ENCODE measurements around the gene TMEM267.

Gene TMEM267

GRCh38 chr5:43400082-43400481, 83.6 kb downstream of the TMEM267 start:
- no peaks in the 10 kb centered on the region for H3K27me3 ChIP-seq
- TF ChIP-seq CTCF (IDR thresholded peaks at IDR 0.05): no peak
- no peaks in the 10 kb centered on the region for H3K36me3 ChIP-seq
- H3K4me1 ChIP-seq (ENCODE audit: control insufficient read depth in 1 of 2, insufficient read depth in 1 of 2, low read depth in 1 of 2, low read length in 1 of 2): peaks cover 5 to 13% of the 10 kb centered on the region in 2 experiments
- H3K4me3 ChIP-seq (ENCODE audit: low read depth in 1 of 2, low read length in 1 of 2): no peak overlapping the region
- no peaks in the 10 kb centered on the region for H3K9me3 ChIP-seq
- H3K27ac ChIP-seq: no peak overlapping the region

GRCh38 chr5:43396762-43397304, 86.8 kb downstream of the TMEM267 start:
- peak overlapping the region; percentile 52 to 58 for H3K4me3 ChIP-seq (ENCODE audit: low read depth in 1 of 2, low read length in 1 of 2)
- H3K27ac ChIP-seq: no peak overlapping the region
- no peaks in the 10 kb centered on the region for H3K36me3 ChIP-seq
- H3K27me3 ChIP-seq: no peaks in the 10 kb centered on the region
- no peak for TF ChIP-seq CTCF (IDR thresholded peaks at IDR 0.05)
- no peaks in the 10 kb centered on the region for H3K9me3 ChIP-seq
- H3K4me1 ChIP-seq (ENCODE audit: control insufficient read depth in 1 of 2, insufficient read depth in 1 of 2, low read depth in 1 of 2, low read length in 1 of 2): peaks cover 5 to 13% of the 10 kb centered on the region in 2 experiments
